HG02885 (cell line): Measurements from ENCODE around the gene OSTM1.
"Not testable (repeated sequence)": the region's sequence is repeated elsewhere in the genome, so short reads cannot be mapped to it uniquely, and the experiment has no call there.

Experiments used
- ATAC-seq: cut with Tn5 transposase; IDR thresholded peaks from one replicate; pipeline ENCODE4 v1.9.1; 2021; ENCODE audit warnings: mild to moderate bottlenecking; ENCODE audit not compliant: unreplicated experiment, poor library complexity

OSTM1 gene

DNA sequence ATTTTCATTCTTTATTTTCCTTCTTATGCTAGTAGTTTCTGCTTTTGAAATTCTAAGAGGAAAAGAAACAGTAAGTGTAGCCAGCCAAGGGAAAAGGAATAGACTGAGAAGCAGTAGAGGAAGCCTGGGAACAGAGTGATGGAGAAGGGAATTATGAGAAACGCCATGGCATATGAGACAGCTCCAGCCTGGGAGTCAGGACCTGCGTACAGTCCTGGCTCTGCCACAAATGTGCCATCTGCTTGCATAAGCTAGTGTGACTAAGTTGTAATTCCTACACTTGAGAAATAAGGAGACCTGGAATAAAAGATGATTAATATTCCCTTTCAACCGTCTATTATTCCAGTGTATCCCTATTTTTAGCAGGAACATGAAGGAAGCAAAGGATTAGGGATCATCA, 47.5 kb downstream of the OSTM1 start:
- ATAC-seq, result no peak

DNA sequence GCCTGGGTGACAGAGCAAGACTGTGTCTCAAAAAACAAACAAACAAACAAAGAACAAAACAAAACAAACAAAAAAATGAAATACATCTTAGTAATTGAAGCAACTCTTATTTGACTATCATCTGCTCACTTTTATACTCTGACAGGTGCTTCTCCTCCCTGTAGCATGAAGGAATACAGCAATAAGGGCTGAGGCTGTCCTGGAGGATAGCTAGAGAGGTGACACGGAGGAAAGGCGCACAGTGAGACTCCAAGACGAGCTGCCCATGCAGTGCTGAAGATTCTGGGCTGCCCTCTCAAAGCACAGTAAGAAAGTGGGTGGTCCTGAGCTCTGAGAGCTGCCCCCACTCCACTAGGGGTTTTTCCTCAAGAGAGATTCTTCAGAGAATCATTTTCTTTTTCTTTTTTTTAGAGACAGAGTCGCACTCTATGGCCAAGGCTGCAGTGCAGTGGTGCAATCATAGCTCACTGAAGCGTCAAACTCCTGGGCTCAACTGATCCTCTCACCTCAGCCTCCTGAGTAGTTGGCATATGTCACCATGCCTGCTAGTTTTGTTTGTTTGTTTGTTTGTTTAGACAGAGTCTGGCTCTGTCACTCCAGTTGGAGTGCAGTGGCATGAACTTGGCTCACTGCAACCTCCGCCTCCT, 50.0 kb downstream of the OSTM1 start:
- no peak for ATAC-seq

DNA sequence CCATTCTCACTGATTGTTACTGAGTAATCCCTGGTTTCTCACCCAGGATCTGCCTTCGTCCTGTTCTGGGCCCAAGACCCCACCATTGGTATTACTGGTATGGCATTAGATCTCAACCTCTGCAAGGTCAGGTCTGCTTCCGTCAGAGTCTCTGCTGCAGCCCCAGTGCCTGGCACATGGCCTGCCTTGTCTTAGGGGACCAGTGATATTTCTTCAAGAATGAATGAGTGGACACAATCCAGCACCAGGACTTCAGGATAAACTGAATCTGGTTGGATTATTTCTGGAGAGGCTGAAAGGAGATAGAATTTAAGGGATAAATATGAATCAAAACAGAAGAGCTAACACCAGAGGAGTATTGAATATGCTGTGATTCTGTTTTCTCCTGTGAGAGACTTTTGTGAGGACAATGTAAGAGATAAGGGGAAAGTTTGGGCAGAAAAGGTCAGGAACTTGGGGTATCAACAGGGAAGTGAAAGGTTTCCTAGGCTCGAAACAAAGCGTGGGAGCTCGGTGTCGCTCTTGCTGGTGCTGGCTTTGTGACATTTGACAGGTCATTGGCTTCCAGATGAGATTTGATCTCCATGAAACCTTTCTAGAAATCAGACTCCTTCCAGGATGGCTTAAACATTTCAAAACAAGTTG, 53.9 kb downstream of the OSTM1 start:
- no peak for ATAC-seq

DNA sequence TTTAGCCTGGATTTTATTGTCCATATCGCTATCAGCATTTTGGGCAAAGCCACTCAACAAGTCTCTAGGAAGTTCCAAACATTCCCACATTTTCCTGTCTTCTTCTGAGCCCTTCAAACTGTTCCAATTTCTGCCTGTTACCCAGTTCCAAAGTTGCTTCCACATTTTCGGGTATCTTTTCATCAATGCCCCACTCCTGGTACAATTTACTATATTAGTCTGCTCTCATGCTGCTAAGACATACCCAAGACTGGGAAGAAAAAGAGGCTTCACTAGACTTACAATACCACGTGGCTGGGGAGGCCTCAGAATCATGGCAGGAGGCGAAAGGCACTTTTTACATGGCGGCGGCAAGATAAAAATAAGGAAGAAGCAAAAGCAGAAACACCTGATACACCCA, 58.3 kb downstream of the OSTM1 start:
- ATAC-seq, result not testable (repeated sequence)

DNA sequence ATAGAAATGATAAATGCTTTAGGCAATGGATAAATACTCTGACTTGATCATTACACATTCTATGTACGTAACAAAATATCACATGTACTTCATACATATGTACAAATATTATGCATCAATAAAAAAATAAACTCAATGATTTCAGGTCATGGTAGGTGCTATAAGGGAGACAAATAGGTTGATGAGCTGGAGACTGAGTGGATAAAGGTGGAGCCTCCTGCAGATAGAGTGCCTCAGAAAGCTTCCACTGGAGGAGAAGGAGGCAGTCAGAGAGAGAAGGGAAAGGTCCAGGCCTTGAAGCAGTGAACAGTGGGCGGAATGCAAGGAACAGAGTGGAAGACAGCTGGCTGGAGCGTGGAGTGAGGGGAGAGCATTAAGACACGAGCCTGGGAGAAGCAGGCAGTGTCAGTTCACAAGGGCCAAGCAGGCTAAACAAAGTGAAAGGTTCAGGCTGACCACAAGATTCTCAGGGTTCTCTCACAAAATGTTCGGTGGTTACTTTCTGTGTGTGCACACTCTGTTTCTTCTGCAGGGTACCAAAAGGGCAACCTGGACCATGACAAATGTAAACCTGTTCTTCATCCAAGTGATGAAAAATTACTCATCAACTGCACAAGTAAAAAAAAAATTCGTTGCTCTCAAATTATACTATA, 60.6 kb downstream of the OSTM1 start:
- ATAC-seq, result no peak

DNA sequence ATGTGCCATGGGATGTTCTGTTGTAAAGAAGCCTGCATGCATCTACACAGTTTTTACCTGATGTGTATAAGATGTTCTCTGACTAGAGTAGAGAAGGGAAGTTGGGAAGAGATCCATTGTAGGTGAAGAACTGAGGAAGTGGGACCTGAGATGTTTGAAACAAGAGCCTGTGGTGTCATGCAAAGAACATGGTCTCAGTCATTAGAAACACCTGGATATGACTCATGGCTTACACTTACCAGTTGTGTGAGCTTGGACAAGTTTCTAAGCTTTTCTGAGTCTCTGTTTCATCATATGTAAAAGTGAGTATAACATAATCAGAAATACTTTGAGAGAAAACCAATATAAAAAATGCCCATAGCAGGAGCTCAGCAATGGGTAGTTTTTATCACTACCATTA, 64.6 kb downstream of the OSTM1 start:
- ATAC-seq, result no peak

DNA sequence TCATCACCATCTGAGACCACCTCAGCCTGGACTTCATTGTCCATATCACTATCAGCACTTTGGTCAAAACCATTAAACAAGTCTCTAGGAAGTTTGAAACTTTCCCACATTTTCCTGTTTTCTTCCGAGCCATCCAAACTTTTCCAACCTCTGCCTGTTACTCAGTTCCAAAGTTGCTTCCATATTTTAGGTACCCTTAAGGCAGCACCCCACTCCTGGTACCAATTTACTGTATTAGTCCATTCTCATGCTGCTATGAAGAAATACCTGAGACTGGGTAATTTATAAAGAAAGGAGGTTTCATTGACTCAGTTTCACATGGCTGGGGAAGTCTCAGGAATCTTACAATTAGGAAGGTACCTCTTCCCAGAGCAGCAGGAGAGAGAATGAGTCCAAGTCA, 65.3 kb downstream of the OSTM1 start:
- ATAC-seq, result not testable (repeated sequence)

DNA sequence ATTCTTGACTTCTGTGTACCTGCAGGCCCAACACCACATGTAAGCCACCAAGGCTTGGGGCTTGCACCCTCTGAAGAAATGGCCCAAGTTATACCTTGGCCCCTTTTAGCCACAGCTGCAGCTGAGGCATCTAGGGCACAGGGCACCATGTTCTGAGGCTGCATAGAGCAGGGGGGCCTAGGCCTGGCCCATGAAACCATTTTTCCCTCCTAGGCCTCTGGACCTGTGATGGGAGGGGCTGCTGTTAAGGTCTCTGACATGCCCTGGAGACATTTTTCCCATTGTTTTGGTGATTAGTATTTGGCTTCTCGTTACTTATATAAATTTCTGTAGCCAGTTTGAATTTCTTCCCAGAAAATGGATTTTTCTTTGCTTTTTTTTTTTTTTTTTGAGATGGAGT, 66.2 kb downstream of the OSTM1 start:
- ATAC-seq, result no peak

DNA sequence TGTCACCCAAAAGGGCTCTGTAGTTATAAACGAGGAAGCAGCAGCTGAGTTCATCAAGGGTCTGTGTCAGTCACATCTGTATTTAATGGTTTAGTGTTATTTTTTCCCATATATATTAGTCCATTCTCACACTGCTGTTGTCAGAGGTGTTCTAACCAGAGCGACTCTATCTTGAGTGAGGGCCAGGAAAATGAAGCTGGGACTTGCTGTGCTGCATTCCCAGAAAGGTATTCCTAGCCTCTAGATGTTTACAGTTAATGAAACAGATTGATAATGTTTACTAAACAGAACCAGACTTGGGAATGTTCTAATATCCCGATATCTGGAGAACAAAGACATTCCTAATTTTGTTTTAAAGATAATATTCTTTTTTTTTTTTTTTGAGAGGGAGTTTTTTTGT, 68.6 kb downstream of the OSTM1 start:
- no peak for ATAC-seq

DNA sequence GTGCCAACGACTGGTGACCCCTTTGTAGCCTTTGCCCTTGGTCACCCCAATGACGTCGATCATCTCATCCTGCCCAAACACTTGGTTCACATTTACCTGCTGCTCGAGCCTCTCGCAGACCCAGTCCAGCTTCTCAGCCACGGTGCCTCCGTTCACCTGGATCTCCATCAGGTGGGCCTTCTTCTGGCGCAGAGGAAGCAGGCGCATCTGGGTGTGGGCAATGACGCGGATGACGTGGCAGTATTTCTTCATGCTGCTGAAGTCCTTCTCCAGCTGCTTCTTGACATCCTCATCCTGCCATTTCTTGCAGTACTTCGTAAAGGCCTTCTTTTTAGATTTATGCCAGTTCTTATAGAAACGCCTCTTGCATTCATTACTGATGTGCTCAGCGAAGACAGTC, 69.7 kb downstream of the OSTM1 start:
- ATAC-seq, result no peak

DNA sequence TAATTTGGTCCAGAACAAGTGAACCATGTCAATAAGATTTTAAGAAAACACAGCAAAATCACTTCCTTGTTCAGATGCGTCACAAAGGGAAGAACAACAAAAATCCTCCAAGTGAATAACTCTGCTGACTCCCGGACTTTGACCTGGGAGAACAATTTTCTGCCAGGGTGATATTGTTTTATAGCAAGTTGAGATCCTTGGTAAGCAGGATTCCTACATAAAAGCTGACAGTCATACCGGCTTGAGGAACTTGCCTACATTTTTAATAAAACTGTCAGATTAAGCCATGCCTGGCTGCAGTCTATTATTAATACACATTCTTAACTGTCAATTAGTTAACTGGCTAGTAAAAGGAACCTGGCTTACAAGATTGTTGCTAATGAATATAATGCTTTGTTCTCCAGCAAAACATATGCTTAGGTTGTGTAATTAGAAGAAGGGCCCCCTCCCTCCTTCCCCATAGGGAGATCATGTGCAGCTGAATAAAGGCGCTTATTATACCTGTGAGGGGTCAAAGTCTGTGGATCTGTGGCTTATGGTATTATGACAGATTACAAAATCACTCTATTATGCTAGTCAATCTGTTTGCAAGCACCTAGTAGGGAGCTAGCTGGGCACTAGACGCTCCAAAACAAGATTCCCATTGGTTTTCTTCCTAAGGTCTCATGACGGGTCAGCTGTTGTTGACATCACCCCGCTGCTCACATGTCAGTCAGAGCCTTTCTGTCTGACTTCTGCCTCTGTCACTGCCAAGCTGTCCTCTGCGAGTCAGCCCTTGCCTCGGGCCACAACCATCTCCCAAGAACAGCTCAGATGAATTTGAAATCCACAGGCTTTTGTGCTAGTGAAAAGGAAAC, 71.9 kb downstream of the OSTM1 start:
- ATAC-seq, result no peak

DNA sequence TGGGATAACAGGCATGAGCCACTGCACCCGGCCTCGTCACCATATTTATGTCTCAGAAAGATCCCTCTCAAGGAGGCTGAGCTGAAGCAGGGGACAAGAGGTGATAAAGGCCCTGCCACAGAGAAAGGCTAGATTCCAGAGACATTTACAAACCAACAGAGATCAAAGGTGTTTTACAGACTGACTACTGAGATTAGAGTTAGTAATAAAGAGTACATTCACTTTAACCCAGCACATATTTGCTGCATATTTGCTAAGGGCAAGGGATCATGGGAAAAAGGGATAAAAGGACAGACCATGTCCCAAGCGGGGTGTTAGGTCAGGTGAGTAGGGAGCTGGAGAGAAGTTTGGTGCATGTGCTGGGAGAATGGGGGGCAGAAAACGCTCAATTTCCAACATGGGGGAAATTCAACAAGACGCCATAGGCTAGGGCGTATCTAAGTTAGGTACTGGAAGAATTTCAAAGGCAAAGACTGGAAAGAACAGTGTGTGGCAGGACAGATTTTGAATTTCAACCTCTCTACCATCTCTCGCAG, 72.8 kb downstream of the OSTM1 start:
- no peak for ATAC-seq

DNA sequence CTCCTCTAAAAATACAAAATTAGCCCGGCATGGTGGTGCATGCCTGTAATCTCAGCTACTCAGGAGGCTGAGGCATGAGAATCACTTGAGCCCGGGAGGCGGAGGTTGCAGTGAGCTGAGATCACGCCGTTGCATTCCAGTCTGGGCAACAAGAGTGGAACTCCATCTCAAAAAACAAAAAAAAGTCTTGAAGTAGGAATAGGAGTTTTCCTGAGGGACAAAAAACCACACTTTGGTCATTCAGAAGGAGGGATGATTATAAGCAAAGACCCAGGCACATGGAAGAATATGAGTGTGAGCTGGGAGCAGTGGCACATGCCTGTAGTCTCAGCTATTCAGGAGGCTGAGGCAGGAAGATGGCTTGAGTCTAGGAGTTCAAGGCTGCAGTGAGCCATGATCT, 74.3 kb downstream of the OSTM1 start:
- ATAC-seq, result not testable (repeated sequence)

DNA sequence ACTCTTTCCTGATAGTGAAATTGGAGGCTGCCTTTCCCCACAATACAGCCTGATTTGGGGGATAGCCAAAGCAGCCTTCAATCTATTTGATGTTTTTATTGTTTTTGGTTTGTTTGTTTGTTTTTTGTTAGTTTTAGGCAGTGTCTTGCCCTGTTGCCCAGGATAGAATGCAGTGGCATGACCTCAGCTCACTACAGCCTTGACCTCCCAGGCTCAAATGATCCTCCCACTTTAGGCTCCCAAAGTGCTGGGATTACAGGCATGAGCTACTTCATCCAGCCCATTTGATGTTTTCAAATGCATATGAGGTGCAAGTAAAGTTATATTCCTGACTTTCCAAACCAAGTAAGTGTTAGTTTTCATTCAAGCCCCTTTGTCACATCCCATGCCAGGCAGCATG, 75.2 kb downstream of the OSTM1 start:
- ATAC-seq, result no peak

DNA sequence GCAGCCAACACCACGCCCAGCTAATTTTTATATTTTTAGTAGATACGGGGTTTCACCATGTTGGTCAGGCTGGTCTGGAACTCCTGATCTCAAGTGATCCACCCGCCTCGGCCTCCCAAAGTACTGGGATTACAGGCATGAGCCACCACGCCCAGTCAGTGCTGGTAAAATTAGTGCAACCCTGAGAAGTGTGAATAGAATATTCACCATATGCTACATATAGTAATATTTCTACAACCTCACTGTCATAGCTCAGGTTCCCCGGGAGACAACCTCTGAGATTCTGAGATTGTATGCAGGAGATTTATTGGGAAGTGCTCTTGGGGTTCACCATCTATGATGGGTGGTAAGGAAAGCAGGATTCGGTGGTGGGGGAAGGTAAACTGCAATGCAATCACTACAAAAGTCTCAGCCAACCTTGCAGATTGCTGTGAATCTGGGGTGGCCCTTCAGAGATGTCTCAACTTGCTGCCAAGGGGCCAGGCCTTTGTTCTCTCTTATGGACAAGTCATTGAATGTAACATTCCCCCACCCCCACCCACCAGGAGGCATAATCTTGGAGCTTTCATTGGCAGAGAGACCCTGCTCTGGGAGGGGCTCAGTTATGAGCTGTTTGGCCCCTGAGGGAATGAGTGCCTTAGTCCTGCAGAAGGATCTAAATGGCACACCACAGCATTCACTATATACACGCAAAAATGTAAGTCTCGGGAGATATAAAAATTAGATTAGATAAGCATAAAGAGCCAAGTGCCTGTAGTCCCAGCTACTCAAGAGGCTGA, 82.6 kb downstream of the OSTM1 start:
- ATAC-seq, result no peak
